ENCODE measurements around the gene STK40.

DNA sequence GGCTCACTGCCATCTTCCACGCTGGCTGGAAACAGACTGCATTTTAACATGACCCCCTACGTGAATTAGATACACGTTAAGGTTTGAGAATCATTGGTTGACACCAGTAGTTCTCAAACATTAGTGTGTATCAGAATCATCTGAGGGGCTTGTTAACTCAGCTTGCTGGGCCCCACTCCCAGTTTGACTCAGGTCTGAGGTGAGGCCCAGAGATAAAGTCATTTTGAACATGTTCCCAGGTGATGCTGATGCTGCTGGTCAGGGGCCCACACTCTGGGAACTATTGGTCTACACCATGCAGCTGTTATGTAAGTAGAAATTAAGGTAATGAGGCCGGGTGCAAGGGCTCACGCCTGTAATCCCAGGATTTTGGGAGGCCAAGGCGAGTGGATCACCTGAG lies 10.6 kb upstream of the STK40 start:
- TF ChIP-seq, protein P1, sequence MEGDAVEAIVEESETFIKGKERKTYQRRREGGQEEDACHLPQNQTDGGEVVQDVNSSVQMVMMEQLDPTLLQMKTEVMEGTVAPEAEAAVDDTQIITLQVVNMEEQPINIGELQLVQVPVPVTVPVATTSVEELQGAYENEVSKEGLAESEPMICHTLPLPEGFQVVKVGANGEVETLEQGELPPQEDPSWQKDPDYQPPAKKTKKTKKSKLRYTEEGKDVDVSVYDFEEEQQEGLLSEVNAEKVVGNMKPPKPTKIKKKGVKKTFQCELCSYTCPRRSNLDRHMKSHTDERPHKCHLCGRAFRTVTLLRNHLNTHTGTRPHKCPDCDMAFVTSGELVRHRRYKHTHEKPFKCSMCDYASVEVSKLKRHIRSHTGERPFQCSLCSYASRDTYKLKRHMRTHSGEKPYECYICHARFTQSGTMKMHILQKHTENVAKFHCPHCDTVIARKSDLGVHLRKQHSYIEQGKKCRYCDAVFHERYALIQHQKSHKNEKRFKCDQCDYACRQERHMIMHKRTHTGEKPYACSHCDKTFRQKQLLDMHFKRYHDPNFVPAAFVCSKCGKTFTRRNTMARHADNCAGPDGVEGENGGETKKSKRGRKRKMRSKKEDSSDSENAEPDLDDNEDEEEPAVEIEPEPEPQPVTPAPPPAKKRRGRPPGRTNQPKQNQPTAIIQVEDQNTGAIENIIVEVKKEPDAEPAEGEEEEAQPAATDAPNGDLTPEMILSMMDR (IDR thresholded peaks at IDR 0.05; ENCODE audit: low read depth, low read length, poor library complexity, severe bottlenecking), result no peak
- no peak for TF ChIP-seq EZH2phosphoT487 (IDR thresholded peaks at IDR 0.05; ENCODE audit: borderline replicate concordance, low read length)

All from DOHH2 (cell line).